IMR-90 (cell line): ENCODE data around the gene SLC27A1. TPM values are rescaled to one million over a fixed set of nuclear protein-coding genes. Genes with fewer than 3 reads are reported as not detected.
A peak's percentile ranks its signal among the peaks of the same experiment; 100 is the strongest.

ENCODE experiments used
- ATAC-seq: fragments of 200-7000 bp; cut with Tn5 transposase; 2 replicates; pipeline ENCODE4 v1.9.1; 2020; ENCODE audit warnings: low read depth, mild to moderate bottlenecking, moderate library complexity
- BruUV-seq: library from RNA; stranded (reverse); fragments of 400-500 nt; replicated peaks from 2 replicates; lab custom pipeline; 2021; lab: Mats Ljungman, UMichigan
- CTCF ChIA-PET: fragments of 300-600 bp; formaldehyde crosslinking; extraction: SDS; loops from one replicate; lab custom pipeline; 2021; ENCODE audit warnings: antibody characterized with exemption; lab: Yijun Ruan, JAX
- POLR2A ChIA-PET: fragments of 300-600 bp; sonication (Branson Sonifier 250); formaldehyde crosslinking; loops from one replicate; lab custom pipeline; 2022; ENCODE audit warnings: antibody characterized with exemption; ENCODE audit not compliant: unreplicated experiment; lab: Charles Lee
- DNase-seq: peaks from one replicate; pipeline ENCODE4 v3.0.0; 2013
- H2AFZ ChIP-seq: replicated peaks from 2 replicates; pipeline ENCODE3; 2013; ENCODE audit warnings: low read length, mild to moderate bottlenecking; ENCODE audit not compliant: poor library complexity
- H2AK5ac ChIP-seq: 2 replicates; pipeline ENCODE4 v1.6.1; 2013; ENCODE audit warnings: low read depth, low read length, inconsistent platforms
- H2AK9ac ChIP-seq: replicated peaks from 2 replicates; pipeline ENCODE3; 2013; ENCODE audit warnings: mild to moderate bottlenecking, low read depth, low read length, moderate library complexity; ENCODE audit not compliant: poor library complexity
- H2BK120ac ChIP-seq: 2 replicates; pipeline ENCODE4 v1.6.1; 2013; ENCODE audit warnings: low read depth, low read length, inconsistent platforms
- H2BK15ac ChIP-seq: 3 replicates; pipeline ENCODE4 v1.6.1; 2013; ENCODE audit warnings: low read depth, low read length, inconsistent platforms
- H2BK20ac ChIP-seq: 2 replicates; pipeline ENCODE4 v1.6.1; 2013; ENCODE audit warnings: low read depth, mild to moderate bottlenecking, inconsistent platforms, low read length, moderate library complexity
- H2BK5ac ChIP-seq: 2 replicates; pipeline ENCODE4 v1.6.1; 2013; ENCODE audit warnings: mild to moderate bottlenecking, low read depth, low read length, inconsistent platforms; ENCODE audit not compliant: poor library complexity, severe bottlenecking
- H3K14ac ChIP-seq: replicated peaks from 2 replicates; pipeline ENCODE4 v1.6.1; 2013; ENCODE audit warnings: low read depth, low read length, inconsistent platforms
- H3K18ac ChIP-seq: 2 replicates; pipeline ENCODE4 v1.6.1; 2013; ENCODE audit warnings: low read depth, low read length, control low read depth
- H3K23ac ChIP-seq: 2 replicates; pipeline ENCODE4 v1.6.1; 2013; ENCODE audit warnings: low read depth, low read length, inconsistent platforms
- H3K27ac ChIP-seq: 2 replicates; pipeline ENCODE4 v1.5.1; 2013; ENCODE audit warnings: mild to moderate bottlenecking, control low read depth, low read length; ENCODE audit not compliant: insufficient read depth
- H3K27me3 ChIP-seq: 2 replicates; pipeline ENCODE4 v1.6.1; 2013; ENCODE audit warnings: low read length; ENCODE audit not compliant: control insufficient read depth, insufficient read depth
- H3K36me3 ChIP-seq: 2 replicates; pipeline ENCODE4 v1.6.1; 2013; ENCODE audit warnings: low read length, mixed read lengths; ENCODE audit not compliant: control insufficient read depth, insufficient read depth
- H3K4ac ChIP-seq: 2 replicates; pipeline ENCODE4 v1.6.1; 2013; ENCODE audit warnings: low read depth, low read length, inconsistent platforms
- H3K4me1 ChIP-seq: 2 replicates; pipeline ENCODE4 v1.6.1; 2013; ENCODE audit warnings: low read length, mixed read lengths; ENCODE audit not compliant: control insufficient read depth, insufficient read depth
- H3K4me2 ChIP-seq: 2 replicates; pipeline ENCODE4 v1.6.1; 2013; ENCODE audit warnings: low read depth, mild to moderate bottlenecking, control low read depth, low read length, moderate library complexity
- H3K4me3 ChIP-seq: 2 replicates; pipeline ENCODE4 v1.5.1; 2013; ENCODE audit warnings: low read depth, mild to moderate bottlenecking, control low read depth, low read length, moderate library complexity; ENCODE audit not compliant: insufficient read depth
- H3K56ac ChIP-seq: 2 replicates; pipeline ENCODE4 v1.6.1; 2013; ENCODE audit warnings: low read length, inconsistent platforms; ENCODE audit not compliant: insufficient read depth; ENCODE audit errors: extremely low read depth
- H3K79me1 ChIP-seq, 2 experiments: 2 replicates each; pipeline ENCODE4 v1.6.1; 2013; ENCODE audit warnings: low read length in 2 of 2, inconsistent platforms in 1 of 2, low read depth in 1 of 2
- H3K9ac ChIP-seq: 2 replicates; pipeline ENCODE4 v1.6.1; 2013; ENCODE audit warnings: low read depth, low read length, control low read depth
- H3K9me1 ChIP-seq: 2 replicates; pipeline ENCODE4 v1.6.1; 2013; ENCODE audit warnings: low read length, inconsistent platforms; ENCODE audit not compliant: insufficient read depth
- H3K9me3 ChIP-seq: 2 replicates; pipeline ENCODE4 v1.6.1; 2013; ENCODE audit warnings: low read length; ENCODE audit not compliant: control insufficient read depth, insufficient read depth
- H4K20me1 ChIP-seq: 2 replicates; pipeline ENCODE4 v1.6.1; 2013; ENCODE audit warnings: low read length, inconsistent platforms; ENCODE audit not compliant: insufficient read depth
- H4K5ac ChIP-seq: 2 replicates; pipeline ENCODE4 v1.6.1; 2013; ENCODE audit warnings: mild to moderate bottlenecking, low read depth, low read length, control low read depth
- H4K8ac ChIP-seq, 2 experiments: 2 replicates each; pipeline ENCODE4 v1.6.1; 2013; ENCODE audit warnings: low read depth in 2 of 2, low read length in 2 of 2, control low read depth in 1 of 2, inconsistent platforms in 1 of 2
- H4K91ac ChIP-seq: 2 replicates; pipeline ENCODE4 v1.6.1; 2013; ENCODE audit warnings: low read depth, low read length, inconsistent platforms; ENCODE audit not compliant: insufficient read depth
- BHLHE40 ChIP-seq: fragments of 150-350 bp; IDR thresholded peaks from 2 replicates; pipeline ENCODE4 v1.6.1; 2016; ENCODE audit warnings: mild to moderate bottlenecking, low read depth, low read length
- CTCF ChIP-seq: conservative IDR thresholded peaks from 2 replicates; pipeline ENCODE4 v1.5.1; 2012; ENCODE audit warnings: mild to moderate bottlenecking, low read depth, low read length, improper control_type of control experiment
- FOS ChIP-seq: fragments of 150-350 bp; IDR thresholded peaks from 2 replicates; pipeline ENCODE4 v1.6.1; 2016; ENCODE audit warnings: low read depth, low read length
- MAZ ChIP-seq: IDR thresholded peaks from 2 replicates; pipeline ENCODE4 v1.6.1; 2012; ENCODE audit warnings: low read depth, mild to moderate bottlenecking, low read length, improper control_type of control experiment, moderate library complexity, borderline replicate concordance
- NFE2L2 ChIP-seq: fragments of 150-350 bp; IDR thresholded peaks from 2 replicates; pipeline ENCODE4 v1.6.1; 2016; ENCODE audit warnings: low read depth, mild to moderate bottlenecking, low read length
- POLR2A ChIP-seq: IDR thresholded peaks from 2 replicates; pipeline ENCODE4 v1.6.1; 2012; ENCODE audit warnings: mild to moderate bottlenecking, low read depth, low read length
- SMC3 ChIP-seq: fragments of 150-350 bp; IDR thresholded peaks from 2 replicates; pipeline ENCODE4 v1.6.1; 2016; ENCODE audit warnings: low read depth, mild to moderate bottlenecking, antibody characterized with exemption, low read length, moderate library complexity
- WGBS, 2 experiments: methylation state at CpG; one replicate each; pipeline versions ENCODE4 v1.1.5 to v1.1.7; 2013; ENCODE audit warnings: missing lambda C conversion rate in 2 of 2; ENCODE audit not compliant: insufficient read length in 1 of 2; ENCODE audit errors: extremely low coverage in 2 of 2; 5-methylcytosine and 5-hydroxymethylcytosine counted together
- dilution Hi-C: fragments of 300-500 bp; cut with HindIII; formaldehyde crosslinking; loops from one replicate; pipeline ENCODE4 v1.14.3; 2018; ENCODE audit warnings: low sequenced_read_pairs; ENCODE audit not compliant: unreplicated experiment
- in situ Hi-C: fragments of 300-500 bp; cut with MboI; formaldehyde crosslinking; loops from 3 replicates; pipeline ENCODE4 v1.14.3; 2019; ENCODE audit warnings: low sequenced_read_pairs, inconsistent platforms, mixed read lengths
- intact Hi-C: fragments of 100-400 bp; cut with micrococcal nuclease; formaldehyde crosslinking; loops from 2 replicates; pipeline ENCODE4 v1.10.0; 2022
- polyA plus RNA-seq, 3 experiments: library from polyadenylated mRNA; depleted of rRNA; stranded (reverse); fragments of >200 nt; gene quantifications; 2 replicates each; pipeline ENCODE4 v1.2.3, GENCODE V29; 2012; ENCODE audit warnings: low replicate concordance in 1 of 3
- total RNA-seq: library from RNA; depleted of rRNA; stranded (reverse); fragments of >200 nt; gene quantifications from 2 replicates; pipeline ENCODE4 v1.2.3, GENCODE V29; 2012

SLC27A1 gene
- total and polyA plus RNA-seq, 2 of the 4 experiments (the other 2 are of a cell fraction), result 4.8 to 12.9 TPM

GRCh38 chr19:17504456-17504855 is 34.1 kb downstream of the SLC27A1 start:
- ChIA-PET CTCF (no interaction called here), POLR2A (no interaction called here)
- Histone ChIP-seq H2BK120ac (no peak overlapping the region), H3K9me1 (peaks cover 13% of the 10 kb centered on the region), H3K36me3 (peaks cover 27% of the 10 kb centered on the region), H3K4ac (no peak overlapping the region), H3K9ac (no peak overlapping the region), H3K4me2 (no peak overlapping the region), H2BK15ac (no peak overlapping the region), H4K8ac (peak overlapping the region in 1 of 2 experiments; percentile 14; a peak in 1 of 4 replicates), H2AK5ac (peak overlapping the region; percentile 1; the same call in 1 of the 2 replicates), H3K9me3 (no peaks in the 10 kb centered on the region), H4K91ac (no peak overlapping the region), H4K20me1 (peaks cover 18% of the 10 kb centered on the region), H3K4me3 (no peak overlapping the region), H2AFZ (no peak overlapping the region), H2AK9ac (no peak overlapping the region), H4K5ac (no peak overlapping the region), H3K27me3 (no peaks in the 10 kb centered on the region), H3K56ac (no peak overlapping the region), H3K14ac (no peak overlapping the region), H3K27ac (no peak overlapping the region), H3K4me1 (peaks cover 18% of the 10 kb centered on the region), H3K79me1 (peaks cover 19 to 74% of the 10 kb centered on the region in 2 experiments), H2BK20ac (no peak overlapping the region), H3K23ac (no peak overlapping the region), H3K18ac (no peak overlapping the region), H2BK5ac (peak overlapping the region; percentile 17)
- WGBS, 2 experiments, result 79% methylated on average over 5 of the region's 13 CpGs; no CpG with 5 or more reads in 1 of the 2 experiments
- DNase-seq (no peak), ATAC-seq (no peak)
- no TSS peak for BruUV-seq
- intact Hi-C loops, result no loop called here
- dilution Hi-C loops, result no loop called here
- no peak for TF ChIP-seq FOS
- TF ChIP-seq POLR2A, result no peak
- TF ChIP-seq NFE2L2, result no peak
- TF ChIP-seq MAZ, result no peak
- TF ChIP-seq BHLHE40, result no peak
- no peak for TF ChIP-seq CTCF
- TF ChIP-seq SMC3, result no peak
- in situ Hi-C loops, result no loop called here
